HG03521 (cell line): ENCODE data around the gene CLDN5.

ENCODE experiments used
- ATAC-seq: cut with Tn5 transposase; IDR thresholded peaks from one replicate; pipeline ENCODE4 v1.9.1; 2021; ENCODE audit warnings: mild to moderate bottlenecking, moderate library complexity; ENCODE audit not compliant: unreplicated experiment

CLDN5 gene

DNA sequence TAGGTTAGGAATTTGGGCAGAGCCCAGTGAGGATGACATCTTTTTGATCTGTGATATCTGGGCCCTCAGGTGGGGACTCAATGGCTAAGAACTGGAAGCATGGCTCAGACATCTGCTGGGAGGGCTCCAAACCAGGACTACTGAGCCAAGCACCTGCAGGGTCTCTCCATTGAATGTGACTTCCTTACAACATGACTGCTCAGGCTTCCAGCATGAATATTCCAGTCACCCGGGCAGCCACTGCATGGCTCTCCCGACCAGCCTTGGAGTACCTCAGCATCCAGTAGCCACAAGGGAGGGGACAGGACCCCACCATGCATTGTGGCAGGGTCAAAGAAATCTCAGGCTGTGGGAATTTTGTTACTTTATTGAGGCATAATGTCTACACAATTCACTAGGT lies 35.9 kb downstream of the CLDN5 start:
- no peak for ATAC-seq

DNA sequence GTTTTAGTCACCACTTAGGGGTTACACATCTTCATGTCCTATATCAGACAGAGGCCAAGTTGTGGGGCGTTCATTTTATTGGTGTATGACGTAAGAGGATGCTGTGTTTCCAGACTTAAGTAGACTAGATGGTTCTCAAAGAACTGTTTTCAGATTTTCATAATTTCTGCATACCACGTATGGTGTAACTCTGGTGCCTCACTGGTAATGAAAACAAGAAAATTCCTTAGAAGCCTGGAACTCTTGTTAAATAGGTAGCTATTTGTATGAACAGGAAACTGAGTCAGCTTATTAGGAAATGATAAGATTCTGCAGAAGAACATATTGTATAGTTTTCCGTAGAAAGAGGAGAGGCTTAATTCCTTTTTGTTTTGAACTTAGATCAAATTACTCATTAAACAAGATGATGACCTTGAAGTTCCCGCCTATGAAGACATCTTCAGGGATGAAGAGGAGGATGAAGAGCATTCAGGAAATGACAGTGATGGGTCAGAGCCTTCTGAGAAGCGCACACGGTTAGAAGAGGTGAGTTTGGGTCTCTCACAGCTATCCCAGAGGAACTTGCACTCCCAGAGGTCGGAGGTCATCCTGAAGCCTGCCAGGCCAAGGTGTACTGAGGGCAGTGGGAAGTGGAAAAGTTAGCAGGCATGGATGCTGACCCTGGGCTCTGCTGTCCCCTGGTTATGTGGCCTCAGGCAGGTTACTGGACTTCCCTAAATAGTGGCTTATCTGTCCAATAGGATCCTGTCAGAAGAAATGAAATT lies 40.5 kb downstream of the CLDN5 start:
- no peak for ATAC-seq

DNA sequence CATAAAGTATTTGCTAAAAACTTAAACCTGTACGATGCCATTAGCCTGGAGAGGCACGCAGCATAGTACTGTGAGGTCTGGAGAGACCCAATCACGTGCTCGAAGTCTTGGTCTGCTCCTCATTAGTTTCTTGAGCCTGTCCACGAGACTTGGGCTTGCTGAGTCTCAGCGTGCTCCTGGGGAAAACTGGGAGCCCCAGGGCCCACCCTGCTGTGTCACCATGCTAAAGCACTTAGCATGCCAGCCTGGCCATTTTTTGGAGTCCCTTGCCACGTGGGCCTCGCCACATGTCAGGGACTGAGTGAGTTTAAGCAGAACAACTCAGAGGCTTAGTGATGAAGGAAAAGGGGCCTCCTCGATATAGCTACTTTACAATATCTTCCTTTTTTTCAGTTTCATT lies 41.9 kb downstream of the CLDN5 start:
- no peak for ATAC-seq

DNA sequence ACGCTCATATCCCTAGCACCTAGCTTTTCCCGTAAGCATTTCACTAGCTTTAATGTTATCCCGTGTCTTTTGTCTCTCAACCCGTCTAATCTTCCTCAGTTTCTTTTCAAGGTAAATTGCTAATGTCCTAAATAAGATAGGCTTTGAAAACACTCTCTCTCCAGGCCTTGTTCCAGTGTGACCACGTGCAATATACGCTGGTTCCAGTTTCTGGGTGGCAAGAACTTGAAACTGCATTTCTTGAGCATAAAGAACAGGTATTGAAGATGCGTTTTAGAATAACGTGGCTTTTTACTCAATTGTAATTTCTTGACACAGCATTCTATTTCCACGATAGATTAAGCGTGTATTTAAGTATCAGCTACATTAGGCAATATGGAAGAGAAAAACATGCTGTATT lies 43.4 kb downstream of the CLDN5 start:
- no peak for ATAC-seq

DNA sequence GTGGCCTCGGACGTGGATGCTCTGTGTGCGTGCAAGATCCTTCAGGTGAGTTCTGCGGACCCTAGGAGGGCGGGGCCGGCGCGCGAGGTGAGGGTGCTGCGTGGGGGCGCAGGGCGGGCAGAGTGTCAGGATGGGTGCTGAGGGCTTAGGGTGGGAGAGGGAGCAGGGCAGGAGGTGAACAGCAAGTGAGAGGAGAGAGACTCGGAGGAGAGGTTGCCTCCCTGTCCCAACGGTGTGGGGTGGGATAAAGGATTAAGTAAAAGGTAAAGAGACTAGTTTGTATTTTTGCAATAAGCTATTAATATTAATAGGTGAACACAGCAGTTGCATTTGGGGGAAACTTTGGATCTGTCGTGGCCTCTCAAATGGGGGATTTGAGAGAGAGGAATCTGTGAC lies 44.0 kb downstream of the CLDN5 start:
- peak; percentile 2 for ATAC-seq

DNA sequence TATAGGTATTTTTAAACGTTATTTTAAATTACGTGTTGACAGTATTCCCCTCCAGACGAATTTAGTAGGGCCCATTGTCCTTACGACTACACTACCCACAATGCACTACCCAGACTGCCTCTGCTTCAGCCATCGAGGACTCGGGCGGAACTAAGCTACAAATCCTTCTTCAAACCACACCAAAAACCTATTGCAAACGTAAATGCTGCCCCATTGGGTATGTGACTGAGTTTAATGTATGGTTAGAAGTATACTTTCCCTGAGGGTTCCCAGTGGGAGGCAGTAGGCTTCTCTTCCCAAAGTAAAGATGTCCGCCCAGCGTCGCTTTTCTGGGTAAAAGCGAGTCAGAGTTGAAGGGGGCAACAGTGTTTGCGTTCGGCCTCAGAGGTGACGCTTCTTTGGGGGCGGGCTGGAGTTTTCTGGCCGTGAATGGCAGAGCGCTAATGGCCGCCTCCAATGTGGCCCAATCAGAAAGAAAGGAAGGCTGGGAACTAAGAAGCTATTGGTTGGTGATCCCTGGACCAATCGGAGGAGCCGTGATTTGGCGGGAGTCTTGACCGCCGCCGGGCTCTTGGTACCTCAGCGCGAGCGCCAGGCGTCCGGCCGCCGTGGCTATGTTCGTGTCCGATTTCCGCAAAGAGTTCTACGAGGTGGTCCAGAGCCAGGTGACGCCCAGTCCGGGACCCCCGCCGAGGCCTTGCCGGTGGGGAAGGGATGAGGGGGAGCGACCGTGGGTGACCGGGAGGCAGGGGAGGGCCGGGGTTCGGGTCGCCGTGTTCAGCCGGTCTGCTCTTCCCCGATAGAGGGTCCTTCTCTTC lies 44.6 kb downstream of the CLDN5 start, which contains the start of gene CDC45:
TSS of gene CDC45 (plus strand) at position 566 of the 818 bp plus-strand sequence. CDS start at position 615, 49 bp downstream.
- ATAC-seq, result peak; percentile 83

DNA sequence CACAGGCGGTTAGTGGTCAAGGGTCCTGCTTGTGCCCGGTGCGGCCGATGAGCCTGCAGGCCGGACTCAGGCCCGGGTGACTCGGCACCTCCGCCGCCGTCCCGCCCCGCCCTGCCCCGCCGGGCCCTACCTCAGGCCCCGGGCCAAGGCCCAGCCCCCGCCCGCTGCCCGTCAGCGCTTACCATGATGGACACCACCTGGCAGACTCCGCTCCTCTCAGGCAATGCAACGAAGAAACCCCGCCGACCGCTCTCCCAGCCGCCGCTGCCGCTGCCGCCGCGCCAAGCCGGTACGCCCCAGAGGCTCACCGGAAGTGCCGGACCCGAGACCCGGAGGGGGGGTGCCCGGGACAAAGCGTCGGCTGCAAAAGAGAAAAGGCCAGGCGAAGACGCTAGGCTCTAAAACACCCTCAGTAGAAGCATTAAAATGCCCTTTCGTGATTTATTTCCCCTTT lies 45.3 kb downstream of the CLDN5 start, which contains the start of gene UFD1:
TSS of gene UFD1 (minus strand) at position 293 of the 454 bp plus-strand sequence. CDS start at position 185, 108 bp downstream.
- peak; percentile 47 for ATAC-seq

DNA sequence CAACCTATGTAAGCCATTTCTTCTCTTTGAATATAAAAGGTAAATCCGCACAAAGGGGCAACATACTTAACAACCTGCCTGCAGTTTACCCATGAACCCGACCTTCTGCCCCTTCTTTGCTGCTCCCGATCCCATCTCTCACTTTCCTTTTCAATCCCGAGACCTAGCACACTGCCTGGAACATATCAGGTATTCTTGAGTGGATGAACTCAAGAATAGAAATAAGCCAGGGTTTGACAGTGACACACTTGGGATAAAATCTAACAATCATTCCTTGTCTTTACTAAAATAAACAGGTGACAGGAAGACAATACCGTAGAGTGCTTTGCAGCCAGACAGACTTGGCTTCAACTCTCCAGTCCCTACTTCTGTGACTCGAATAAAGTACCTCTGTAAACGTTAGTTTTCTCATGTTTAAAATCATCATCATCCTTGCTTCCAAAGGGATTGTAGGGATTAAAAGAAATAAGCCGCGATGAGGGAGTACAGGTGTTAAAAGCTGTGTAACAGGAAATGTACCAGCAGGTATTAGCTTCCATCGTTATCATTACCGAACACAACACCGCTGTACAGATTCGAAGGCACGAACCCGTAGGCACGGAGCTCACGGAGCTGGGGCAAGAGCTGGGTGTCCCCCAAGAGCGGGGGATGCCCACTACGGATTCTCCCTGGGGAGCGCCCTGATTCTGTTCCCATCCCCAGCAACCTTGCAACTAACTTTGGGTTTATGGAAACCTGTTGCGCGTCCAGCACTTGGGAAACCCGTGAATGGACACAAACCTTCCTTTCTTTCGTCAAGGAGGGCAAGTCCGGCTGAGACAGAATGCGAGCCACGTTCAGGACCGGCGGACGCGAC lies 45.9 kb downstream of the CLDN5 start:
- ATAC-seq, result no peak

DNA sequence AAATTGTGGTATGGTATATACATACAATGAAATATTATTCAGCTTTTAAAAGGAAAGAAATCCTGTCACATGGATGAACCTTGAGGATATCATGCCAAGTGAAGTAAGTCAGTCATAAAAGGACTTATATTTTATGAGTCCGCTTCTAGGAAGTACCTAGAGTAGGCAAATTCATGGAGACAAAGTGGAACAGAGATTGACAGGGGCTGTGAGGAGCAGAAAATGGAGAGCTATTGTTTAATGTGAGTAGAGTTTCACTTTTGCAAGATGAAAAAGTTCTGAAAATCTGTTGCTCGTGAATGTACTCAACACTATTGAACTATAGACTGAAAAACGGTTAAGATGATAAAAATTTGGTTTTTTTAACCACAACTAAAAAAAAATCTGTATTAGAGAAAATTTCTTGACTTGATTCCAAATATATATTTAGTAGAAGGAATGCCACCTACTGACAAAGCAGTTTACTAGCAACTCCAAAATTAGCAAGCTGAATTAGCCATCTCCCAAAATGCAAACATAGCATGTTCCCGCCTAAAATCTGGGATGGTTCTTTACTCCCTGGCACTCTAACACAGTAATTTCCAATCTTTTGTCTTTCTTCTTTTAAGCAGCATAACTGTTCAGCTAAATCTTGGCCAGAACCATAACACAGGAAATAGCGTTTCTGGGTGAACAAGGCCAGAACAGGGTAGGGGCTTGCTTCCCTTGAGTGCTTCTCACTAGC lies 46.7 kb downstream of the CLDN5 start:
- no peak for ATAC-seq

DNA sequence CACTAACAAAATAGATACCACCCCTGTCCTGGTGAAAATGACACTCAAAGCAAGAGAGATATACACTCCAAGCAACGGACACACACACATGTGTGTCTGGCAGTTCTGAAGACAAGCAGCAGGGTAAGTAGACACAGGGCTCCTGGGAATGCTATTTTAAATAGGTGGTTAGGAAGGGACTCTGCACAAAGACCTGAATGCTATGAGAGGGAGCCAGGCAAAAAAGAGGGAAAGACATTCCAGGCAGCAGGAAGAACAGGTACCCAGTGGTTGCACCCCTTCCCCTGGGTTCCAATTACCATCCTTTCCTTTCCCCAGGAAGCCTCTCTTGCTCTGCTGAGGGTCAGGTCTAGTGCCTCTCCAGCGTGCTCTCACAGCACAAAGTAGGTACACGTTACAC lies 48.2 kb downstream of the CLDN5 start:
- ATAC-seq, result no peak

DNA sequence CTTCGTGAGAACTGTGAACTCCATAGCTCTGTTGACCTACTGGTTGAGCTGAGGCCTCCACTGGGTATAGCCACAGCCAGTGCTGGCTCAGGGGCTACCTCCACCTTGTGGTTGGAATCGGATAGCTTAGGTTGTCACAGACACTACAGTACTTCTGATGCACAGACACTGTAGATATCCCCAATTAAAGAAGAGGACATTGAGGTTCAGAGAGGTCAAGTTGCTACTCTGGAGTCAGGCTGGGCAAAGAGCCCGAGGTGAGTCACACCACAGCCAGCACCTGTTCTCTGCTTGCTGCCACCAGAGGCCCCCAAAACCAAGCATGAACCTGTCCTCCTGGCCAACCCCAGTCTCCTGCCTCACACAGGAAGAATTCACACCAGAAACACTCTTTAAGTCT lies 50.6 kb downstream of the CLDN5 start:
- no peak for ATAC-seq
